Breast epithelium (tissue), 4 donors: ENCODE data around the gene DAPP1. TPM values are rescaled to one million over a fixed set of nuclear protein-coding genes. Genes with fewer than 3 reads are reported as not detected.

Source experiments
- DNase-seq, 2 donors: peaks; one replicate each; pipeline ENCODE4 v3.0.0-alpha.2; 2019; ENCODE audit warnings: low spot score in 2 of 2
- H3K27ac ChIP-seq, 2 donors: fragments of 200-600 bp; sonication (generic) in 1 of 2; one replicate each; pipeline ENCODE4 v1.5.1; 2016 to 2019; ENCODE audit warnings: mild to moderate bottlenecking in 1 of 2
- H3K27me3 ChIP-seq, 2 donors: fragments of 200-600 bp; sonication (generic) in 1 of 2; one replicate each; pipeline versions ENCODE4 v1.5.1 to v1.6.0; 2017 to 2019; ENCODE audit warnings: control low read depth in 1 of 2, mild to moderate bottlenecking in 1 of 2
- H3K36me3 ChIP-seq: fragments of 200-600 bp; one replicate; pipeline ENCODE4 v1.5.1; 2019
- H3K4me1 ChIP-seq, 2 donors: fragments of 200-600 bp; sonication (generic); one replicate each; pipeline ENCODE4 v1.5.1; 2016 to 2019; ENCODE audit warnings: control low read depth in 1 of 2
- H3K4me3 ChIP-seq, 3 donors: fragments of 200-600 bp; sonication (generic); 1 replicate in 2 of 3; 2 replicates in 1 of 3; pipeline ENCODE4 v1.5.1; 2016 to 2019; ENCODE audit warnings: mild to moderate bottlenecking in 3 of 3, moderate library complexity in 2 of 3
- H3K9me3 ChIP-seq, 2 donors: fragments of 200-600 bp; sonication (generic) in 1 of 2; one replicate each; pipeline ENCODE4 v1.5.1; 2016 to 2019; ENCODE audit warnings: control low read depth in 1 of 2
- POLR2A ChIP-seq: fragments of 450-650 bp; IDR thresholded peaks from one replicate; pipeline ENCODE4 v1.6.1; 2016; ENCODE audit warnings: antibody characterized with exemption, mild to moderate bottlenecking, moderate library complexity
- POLR2AphosphoS5 ChIP-seq, 3 donors: sonication (generic); formaldehyde crosslinking; IDR thresholded peaks; one replicate each; pipeline ENCODE4 v1.6.1; 2017; ENCODE audit warnings: antibody characterized with exemption in 3 of 3
- intact Hi-C: fragments of 100-400 bp; cut with DNase I; formaldehyde crosslinking; loops from one replicate; pipeline ENCODE4 v1.15.1; 2023; ENCODE audit warnings: low total_unique reads
- total RNA-seq, 3 donors: library from RNA; depleted of rRNA; stranded (reverse); fragments of >200 nt; gene quantifications; one replicate each; pipeline ENCODE4 v1.1.0, GENCODE V29; 2016
- TF ChIP-seq, protein P1 (sequence below), 3 donors: fragments of 450-650 bp; IDR thresholded peaks; one replicate each; pipeline ENCODE4 v1.5.1; 2016 to 2017; ENCODE audit warnings: antibody characterized with exemption in 3 of 3, mild to moderate bottlenecking in 3 of 3, moderate library complexity in 3 of 3

Gene DAPP1
- total RNA-seq, 3 donors from 2014 or later: 2.7 to 10.2 (median 4.9) TPM

DNA sequence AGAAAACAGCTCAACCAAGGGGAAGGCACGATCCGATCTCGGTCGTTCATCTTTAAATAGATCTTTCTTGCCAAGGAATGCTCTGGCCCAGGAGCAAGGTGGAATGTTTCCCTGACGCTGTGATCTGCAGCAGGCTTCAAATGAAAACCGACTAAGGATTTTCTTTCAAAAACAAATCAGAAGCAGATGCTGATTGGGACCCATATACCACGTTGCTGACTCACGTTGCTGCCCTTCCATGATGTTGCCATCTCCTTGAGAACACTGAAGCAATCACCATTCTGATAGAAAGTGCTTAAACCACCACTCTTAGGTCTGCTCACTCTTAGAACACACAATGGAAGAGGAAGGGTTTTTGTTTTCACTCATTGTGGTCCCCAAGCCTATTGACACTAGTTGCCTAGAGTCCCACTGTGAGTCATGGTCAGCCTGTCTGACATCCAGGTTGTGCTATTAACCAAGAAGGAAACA is 51.5 kb downstream of the DAPP1 start:
- TF ChIP-seq POLR2AphosphoS5 (IDR thresholded peaks at IDR 0.05): peak in 1 of 3 donors; percentile 20
- TF ChIP-seq POLR2A: no peak
- TF ChIP-seq, protein P1, sequence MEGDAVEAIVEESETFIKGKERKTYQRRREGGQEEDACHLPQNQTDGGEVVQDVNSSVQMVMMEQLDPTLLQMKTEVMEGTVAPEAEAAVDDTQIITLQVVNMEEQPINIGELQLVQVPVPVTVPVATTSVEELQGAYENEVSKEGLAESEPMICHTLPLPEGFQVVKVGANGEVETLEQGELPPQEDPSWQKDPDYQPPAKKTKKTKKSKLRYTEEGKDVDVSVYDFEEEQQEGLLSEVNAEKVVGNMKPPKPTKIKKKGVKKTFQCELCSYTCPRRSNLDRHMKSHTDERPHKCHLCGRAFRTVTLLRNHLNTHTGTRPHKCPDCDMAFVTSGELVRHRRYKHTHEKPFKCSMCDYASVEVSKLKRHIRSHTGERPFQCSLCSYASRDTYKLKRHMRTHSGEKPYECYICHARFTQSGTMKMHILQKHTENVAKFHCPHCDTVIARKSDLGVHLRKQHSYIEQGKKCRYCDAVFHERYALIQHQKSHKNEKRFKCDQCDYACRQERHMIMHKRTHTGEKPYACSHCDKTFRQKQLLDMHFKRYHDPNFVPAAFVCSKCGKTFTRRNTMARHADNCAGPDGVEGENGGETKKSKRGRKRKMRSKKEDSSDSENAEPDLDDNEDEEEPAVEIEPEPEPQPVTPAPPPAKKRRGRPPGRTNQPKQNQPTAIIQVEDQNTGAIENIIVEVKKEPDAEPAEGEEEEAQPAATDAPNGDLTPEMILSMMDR (IDR thresholded peaks at IDR 0.05): no peak
- H3K4me3 ChIP-seq: no peak overlapping the region
- H3K27ac ChIP-seq: no peak overlapping the region
- intact Hi-C loops: loop anchor here (1.0 kb wide), 1 partner anchor 12 kb away; no protein-coding TSS in a partner anchor
- no peaks in the 10 kb centered on the region for H3K9me3 ChIP-seq
- no peaks in the 10 kb centered on the region for H3K36me3 ChIP-seq
- no peaks in the 10 kb centered on the region for H3K4me1 ChIP-seq
- no peaks in the 10 kb centered on the region for H3K27me3 ChIP-seq
- no peak for DNase-seq

DNA sequence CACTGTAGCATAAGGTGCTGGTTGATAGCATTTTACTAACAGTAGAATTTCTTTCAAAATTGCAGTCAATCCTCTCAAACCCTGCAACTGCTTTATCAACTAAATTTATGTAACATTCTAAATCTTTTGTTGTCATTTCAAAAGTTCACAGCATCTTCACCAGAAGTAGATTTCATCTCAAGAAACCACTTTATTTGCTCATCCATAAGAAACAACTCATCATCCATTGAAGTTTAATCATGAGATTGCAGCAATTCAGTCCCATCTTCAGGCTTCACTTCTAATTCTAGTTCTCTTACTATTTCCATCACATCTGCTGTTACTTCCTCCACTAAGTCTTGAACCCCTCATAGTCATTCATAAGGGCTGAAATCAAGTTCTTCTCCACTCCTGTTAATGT is 55.9 kb downstream of the DAPP1 start:
- no peak for DNase-seq
- Histone ChIP-seq H3K4me3 (no peak overlapping the region), H3K9me3 (no peaks in the 10 kb centered on the region), H3K36me3 (no peaks in the 10 kb centered on the region), H3K27ac (no peak overlapping the region), H3K4me1 (no peaks in the 10 kb centered on the region), H3K27me3 (no peaks in the 10 kb centered on the region)
- TF ChIP-seq, protein P1 (IDR thresholded peaks at IDR 0.05): no peak
- TF ChIP-seq POLR2A: no peak
- no peak for TF ChIP-seq POLR2AphosphoS5 (IDR thresholded peaks at IDR 0.05)
- intact Hi-C loops: no loop called here

DNA sequence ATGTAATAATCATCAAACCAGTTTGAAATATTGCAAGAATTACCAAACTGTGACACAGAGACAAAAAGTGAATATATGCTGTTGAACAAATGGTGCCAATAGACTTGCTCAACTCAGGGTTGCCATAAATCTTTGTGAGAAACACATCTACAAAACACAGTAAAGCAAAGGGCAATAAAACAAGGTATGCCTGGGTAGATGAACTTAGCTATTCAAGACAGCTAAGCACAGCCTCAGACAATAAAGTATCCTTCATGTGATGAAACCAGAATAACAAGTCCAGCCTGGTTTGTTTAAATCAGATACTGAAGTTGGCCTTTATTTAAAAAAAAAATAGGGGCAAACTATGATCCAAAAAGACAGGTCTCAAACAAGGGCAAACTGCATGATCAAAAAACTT is 58.4 kb downstream of the DAPP1 start:
- intact Hi-C loops: no loop called here
- Histone ChIP-seq H3K36me3 (no peaks in the 10 kb centered on the region), H3K27me3 (no peaks in the 10 kb centered on the region), H3K9me3 (no peaks in the 10 kb centered on the region), H3K4me1 (no peaks in the 10 kb centered on the region), H3K4me3 (no peak overlapping the region), H3K27ac (no peak overlapping the region)
- no peak for DNase-seq
- TF ChIP-seq POLR2AphosphoS5 (IDR thresholded peaks at IDR 0.05) (no peak), POLR2A (no peak)
- TF ChIP-seq, protein P1 (IDR thresholded peaks at IDR 0.05): no peak

DNA sequence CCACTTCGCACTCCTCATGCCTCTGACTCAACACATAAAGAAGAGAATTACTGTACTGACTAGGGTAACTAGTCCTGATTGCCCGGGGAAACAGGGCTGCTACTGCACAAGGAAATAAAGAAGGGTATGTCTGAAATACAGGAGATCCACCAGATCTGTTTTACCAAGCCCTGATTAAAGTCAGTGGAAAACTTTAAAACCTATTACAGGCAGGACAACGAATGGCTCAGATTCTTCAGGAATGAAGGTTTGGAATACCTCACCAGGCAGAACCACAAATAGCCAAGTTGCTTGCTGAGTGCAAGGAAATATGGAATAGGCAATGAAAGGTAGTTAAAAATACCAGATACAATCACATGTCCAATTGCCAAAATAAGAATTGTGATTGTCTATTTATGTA is 60.3 kb downstream of the DAPP1 start:
- H3K36me3 ChIP-seq: peaks cover 6% of the 10 kb centered on the region
- intact Hi-C loops: no loop called here

DNA sequence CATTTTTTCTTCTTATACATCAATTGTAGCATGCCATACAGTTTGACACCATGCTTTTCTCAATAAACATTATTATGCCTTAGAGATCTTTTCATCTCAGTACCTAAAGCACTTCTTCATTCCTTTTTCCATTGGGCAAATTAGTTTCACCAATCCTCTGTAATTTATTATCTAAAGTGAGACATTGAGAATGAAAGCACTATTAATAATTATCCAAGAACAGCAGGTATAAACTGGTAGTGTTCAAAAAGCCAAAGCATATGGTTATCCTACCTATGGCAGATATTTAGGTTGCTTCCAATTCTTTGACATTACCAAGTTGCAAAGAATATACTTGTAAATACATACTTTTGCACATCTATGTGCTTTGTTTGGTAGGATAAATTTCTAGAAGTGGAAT is 62.0 kb downstream of the DAPP1 start:
- TF ChIP-seq, protein P1 (IDR thresholded peaks at IDR 0.05): no peak
- no peak for TF ChIP-seq POLR2AphosphoS5 (IDR thresholded peaks at IDR 0.05)
- no peak for TF ChIP-seq POLR2A
- peaks cover 6% of the 10 kb centered on the region for H3K36me3 ChIP-seq
- no peaks in the 10 kb centered on the region for H3K27me3 ChIP-seq
- H3K9me3 ChIP-seq: no peaks in the 10 kb centered on the region
- no peak overlapping the region for H3K4me3 ChIP-seq
- intact Hi-C loops: no loop called here
- DNase-seq: no peak
- no peaks in the 10 kb centered on the region for H3K4me1 ChIP-seq
- H3K27ac ChIP-seq: no peak overlapping the region

More for the DNA sequence above, 60.3 kb downstream of the DAPP1 start:
- H3K9me3 ChIP-seq: no peaks in the 10 kb centered on the region
- DNase-seq: no peak
- H3K27me3 ChIP-seq: no peaks in the 10 kb centered on the region
- TF ChIP-seq POLR2A (no peak), POLR2AphosphoS5 (IDR thresholded peaks at IDR 0.05) (no peak)
- TF ChIP-seq, protein P1 (IDR thresholded peaks at IDR 0.05): no peak
- H3K27ac ChIP-seq: no peak overlapping the region
- no peak overlapping the region for H3K4me3 ChIP-seq
- no peaks in the 10 kb centered on the region for H3K4me1 ChIP-seq
